OCI-LY7 (cell line): ENCODE results near the gene PAOX. TPM values are rescaled to one million over a fixed set of nuclear protein-coding genes. Genes with fewer than 3 reads are reported as not detected.

ENCODE experiments used
- BruUV-seq: library from RNA; stranded (reverse); fragments of 400-500 nt; replicated peaks from 2 replicates; lab custom pipeline; 2021; lab: Mats Ljungman, UMichigan
- CTCF ChIA-PET: fragments of 300-600 bp; sonication (Branson Sonifier 250); formaldehyde crosslinking; loops from one replicate; lab custom pipeline; 2022; ENCODE audit warnings: antibody characterized with exemption; ENCODE audit not compliant: unreplicated experiment; lab: Charles Lee
- POLR2A ChIA-PET: fragments of 300-600 bp; sonication (Branson Sonifier 250); formaldehyde crosslinking; loops from one replicate; lab custom pipeline; 2022; ENCODE audit warnings: antibody characterized with exemption; lab: Charles Lee
- DNase-seq: peaks from one replicate; pipeline ENCODE4 v3.0.0-alpha.2; 2015; ENCODE audit warnings: low spot score
- H2AFZ ChIP-seq: fragments of 200-600 bp; sonication (generic), shearing (Covaris generic); 2 replicates; pipeline ENCODE4 v1.6.1; 2014; ENCODE audit warnings: mild to moderate bottlenecking, antibody characterized with exemption, low read length, moderate library complexity
- H3K27ac ChIP-seq: fragments of 200-600 bp; sonication (generic); 2 replicates; pipeline ENCODE4 v1.5.1; 2014; ENCODE audit warnings: mixed run types, low read depth, mild to moderate bottlenecking, moderate library complexity, low read length, inconsistent platforms; ENCODE audit not compliant: poor library complexity, severe bottlenecking
- H3K36me3 ChIP-seq: fragments of 200-600 bp; sonication (generic); 2 replicates; pipeline ENCODE4 v1.6.1; 2014; ENCODE audit warnings: mild to moderate bottlenecking, antibody characterized with exemption, low read length, moderate library complexity, mixed read lengths; ENCODE audit not compliant: insufficient read depth
- H3K4me1 ChIP-seq: fragments of 200-600 bp; sonication (generic); 2 replicates; pipeline ENCODE4 v1.5.1; 2014; ENCODE audit warnings: mild to moderate bottlenecking, low read length; ENCODE audit not compliant: insufficient read depth, poor library complexity, severe bottlenecking
- H3K4me2 ChIP-seq: fragments of 200-600 bp; sonication (generic); 2 replicates; pipeline ENCODE4 v1.6.1; 2014; ENCODE audit warnings: mild to moderate bottlenecking, low read length
- H3K4me3 ChIP-seq: fragments of 200-600 bp; sonication (generic); 2 replicates; pipeline ENCODE4 v1.5.1; 2014; ENCODE audit warnings: mild to moderate bottlenecking, low read depth, low read length; ENCODE audit not compliant: poor library complexity, severe bottlenecking
- H3K79me2 ChIP-seq: fragments of 200-600 bp; sonication (generic); 2 replicates; pipeline ENCODE4 v1.6.1; 2016; ENCODE audit warnings: low read depth, mild to moderate bottlenecking, low read length, moderate library complexity, mixed read lengths; ENCODE audit not compliant: insufficient read depth
- H3K9me2 ChIP-seq: fragments of 200-600 bp; sonication (generic); 2 replicates; pipeline ENCODE4 v1.6.1; 2016; ENCODE audit warnings: mild to moderate bottlenecking, low read length, mixed read lengths; ENCODE audit not compliant: insufficient read depth
- H3K9me3 ChIP-seq: fragments of 200-600 bp; sonication (generic); 2 replicates; pipeline ENCODE4 v1.6.1; 2014; ENCODE audit warnings: mild to moderate bottlenecking, mixed run types, low read length, mixed read lengths
- H4K20me1 ChIP-seq: fragments of 200-600 bp; sonication (generic); 2 replicates; pipeline ENCODE4 v1.6.1; 2014; ENCODE audit warnings: mild to moderate bottlenecking, antibody characterized with exemption, low read length, moderate library complexity, mixed read lengths; ENCODE audit not compliant: insufficient read depth
- CTCF ChIP-seq: fragments of 200-600 bp; sonication (generic); conservative IDR thresholded peaks from 2 replicates; pipeline ENCODE4 v1.5.1; 2014; ENCODE audit warnings: mild to moderate bottlenecking, antibody characterized with exemption, low read length, moderate library complexity, mixed read lengths
- EZH2phosphoT487 ChIP-seq: fragments of 200-600 bp; sonication (generic); IDR thresholded peaks from 2 replicates; pipeline ENCODE4 v1.6.1; 2018; ENCODE audit warnings: low read depth, borderline replicate concordance, mild to moderate bottlenecking, mixed run types, antibody characterized with exemption, low read length, moderate library complexity, mixed read lengths
- intact Hi-C: fragments of 100-400 bp; cut with micrococcal nuclease; formaldehyde crosslinking; loops from one replicate; pipeline ENCODE4 v1.10.0; 2022; ENCODE audit not compliant: unreplicated experiment
- total RNA-seq, 2 experiments: library from RNA; depleted of rRNA in 1 of 2; stranded (reverse); fragments of >200 nt in 1 of 2; shearing (Covaris generic) in 1 of 2; gene quantifications; 2 replicates each; pipeline ENCODE4 v1.2.3, GENCODE V29; 2014 to 2022

The PAOX gene
- total RNA-seq, 2 experiments from 2014 or later, result 10.7 to 28.1 TPM

- BruUV-seq, result no TSS peak
Measured at GRCh38 chr10:133349160-133349568, 29.9 kb upstream of the PAOX start.

GRCh38 chr10:133349577-133350011, 29.5 kb upstream of the PAOX start:
- no peak for DNase-seq

More at GRCh38 chr10:133349160-133349568, 29.9 kb upstream of the PAOX start:
- H3K27ac ChIP-seq, result no peak overlapping the region
- no peak overlapping the region for H3K4me2 ChIP-seq
- CTCF ChIA-PET, result no interaction called here
- H3K4me1 ChIP-seq, result no peaks in the 10 kb centered on the region
- intact Hi-C loops, result no loop called here
- H3K9me3 ChIP-seq, result no peaks in the 10 kb centered on the region
- no peaks in the 10 kb centered on the region for H4K20me1 ChIP-seq
- H3K36me3 ChIP-seq, result no peaks in the 10 kb centered on the region
- no peak overlapping the region for H2AFZ ChIP-seq
- H3K9me2 ChIP-seq, result no peaks in the 10 kb centered on the region
- POLR2A ChIA-PET, result no interaction called here
- no peak for DNase-seq
- no peak overlapping the region for H3K4me3 ChIP-seq
- no peaks in the 10 kb centered on the region for H3K79me2 ChIP-seq
- TF ChIP-seq EZH2phosphoT487 (no peak), CTCF (no peak)

More at GRCh38 chr10:133349577-133350011, 29.5 kb upstream of the PAOX start:
- no peak overlapping the region for H3K4me3 ChIP-seq
- H3K4me1 ChIP-seq, result no peaks in the 10 kb centered on the region
- H3K9me2 ChIP-seq, result no peaks in the 10 kb centered on the region
- no peaks in the 10 kb centered on the region for H3K36me3 ChIP-seq
- H3K4me2 ChIP-seq, result no peak overlapping the region
- H2AFZ ChIP-seq, result no peak overlapping the region
- no peaks in the 10 kb centered on the region for H3K79me2 ChIP-seq
- ChIA-PET CTCF (no interaction called here), POLR2A (no interaction called here)
- H3K27ac ChIP-seq, result no peak overlapping the region
- TF ChIP-seq CTCF, result no peak
- no peak for TF ChIP-seq EZH2phosphoT487
- BruUV-seq, result no TSS peak
- H3K9me3 ChIP-seq, result no peaks in the 10 kb centered on the region
- intact Hi-C loops, result no loop called here
- no peaks in the 10 kb centered on the region for H4K20me1 ChIP-seq
